GM23248 (cell line): Measurements from ENCODE around the gene PPCDC.

ENCODE experiments used
- EZH2 ChIP-seq: fragments of 200-600 bp; sonication (generic); IDR thresholded peaks from 2 replicates; pipeline ENCODE4 v1.6.1; 2018; ENCODE audit warnings: antibody characterized with exemption, mild to moderate bottlenecking; ENCODE audit not compliant: insufficient read depth, poor library complexity, severe bottlenecking
- EZH2phosphoT487 ChIP-seq: fragments of 200-600 bp; sonication (generic); IDR thresholded peaks from 2 replicates; pipeline ENCODE4 v1.6.1; 2018; ENCODE audit warnings: antibody characterized with exemption, moderate library complexity, mild to moderate bottlenecking, low read depth; ENCODE audit not compliant: insufficient read depth

- TF ChIP-seq EZH2, result no peak
- TF ChIP-seq EZH2phosphoT487, result no peak
These were observed 3.5 kb upstream of the PPCDC start for GRCh38 chr15:75019916-75020315.
